Measurements from ENCODE around the gene RNF41.
A peak's percentile ranks its signal among the peaks of the same experiment; 100 is the strongest.
"Not testable (repeated sequence)": the region's sequence is repeated elsewhere in the genome, so short reads cannot be mapped to it uniquely, and the experiment has no call there.

The RNF41 gene

DNA sequence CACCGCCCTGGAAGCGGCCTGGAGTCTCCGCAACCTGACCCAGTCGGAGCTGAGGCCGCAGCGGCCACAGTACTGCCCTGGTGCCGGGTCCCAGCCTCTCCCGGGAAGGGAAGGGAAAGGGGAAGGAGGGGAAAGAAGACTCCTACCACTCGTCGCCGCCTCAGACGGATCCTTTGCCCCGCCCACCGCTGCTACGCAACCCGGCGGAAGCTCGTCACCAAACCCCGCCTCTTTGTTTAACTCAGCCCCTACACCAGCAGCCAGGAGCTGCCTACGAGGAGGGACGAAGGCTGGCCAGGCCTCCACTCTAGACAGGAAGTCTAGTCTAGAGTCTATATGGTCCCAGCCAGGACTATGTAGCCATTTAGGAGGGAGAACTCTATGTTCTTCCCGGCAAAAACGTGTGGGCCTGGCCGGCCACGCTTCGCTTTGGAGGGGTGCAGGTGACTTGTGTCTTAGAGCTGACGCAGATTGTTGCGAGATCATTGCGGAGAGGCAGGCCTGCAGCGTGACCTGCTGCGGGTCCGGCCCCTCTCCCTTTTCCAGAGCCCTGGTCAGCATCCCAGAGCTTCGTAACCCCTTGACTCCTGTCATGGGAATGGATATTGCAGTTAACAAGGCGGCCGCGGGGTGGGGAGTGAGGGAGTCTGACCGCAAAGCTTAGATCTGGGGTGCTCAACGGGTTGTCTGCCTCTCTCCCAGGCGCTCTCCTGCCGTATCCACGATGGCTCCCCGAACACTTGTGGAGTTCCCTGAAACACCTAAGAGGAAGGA lies at the start of gene RNF41:
TSS of gene RNF41 (minus strand) at position 166 of the 774 bp plus-strand sequence. CDS start 7,875 bp downstream, outside the sequence.
- DNase-seq = peak; percentile 78

DNA sequence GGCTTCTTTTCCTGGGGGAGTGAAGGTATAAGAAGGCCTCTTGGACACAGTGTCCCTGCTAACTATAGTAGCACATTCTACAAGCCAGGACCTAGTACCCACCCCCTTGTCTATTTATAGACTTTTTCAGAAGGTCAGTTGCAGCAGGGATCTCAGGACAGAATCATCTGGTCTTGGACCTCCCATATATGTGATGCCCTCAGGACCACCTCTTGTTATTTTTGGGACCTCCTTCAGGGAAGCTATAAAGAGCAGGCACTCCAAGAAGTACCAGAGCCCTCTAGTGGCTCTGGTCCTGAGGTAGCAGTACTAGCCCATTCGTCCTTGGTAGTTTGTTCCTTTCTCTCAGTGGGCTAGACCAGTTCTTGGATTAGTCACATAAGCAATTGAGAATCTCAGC lies 49.3 kb upstream of the RNF41 start:
- no peak for DNase-seq

DNA sequence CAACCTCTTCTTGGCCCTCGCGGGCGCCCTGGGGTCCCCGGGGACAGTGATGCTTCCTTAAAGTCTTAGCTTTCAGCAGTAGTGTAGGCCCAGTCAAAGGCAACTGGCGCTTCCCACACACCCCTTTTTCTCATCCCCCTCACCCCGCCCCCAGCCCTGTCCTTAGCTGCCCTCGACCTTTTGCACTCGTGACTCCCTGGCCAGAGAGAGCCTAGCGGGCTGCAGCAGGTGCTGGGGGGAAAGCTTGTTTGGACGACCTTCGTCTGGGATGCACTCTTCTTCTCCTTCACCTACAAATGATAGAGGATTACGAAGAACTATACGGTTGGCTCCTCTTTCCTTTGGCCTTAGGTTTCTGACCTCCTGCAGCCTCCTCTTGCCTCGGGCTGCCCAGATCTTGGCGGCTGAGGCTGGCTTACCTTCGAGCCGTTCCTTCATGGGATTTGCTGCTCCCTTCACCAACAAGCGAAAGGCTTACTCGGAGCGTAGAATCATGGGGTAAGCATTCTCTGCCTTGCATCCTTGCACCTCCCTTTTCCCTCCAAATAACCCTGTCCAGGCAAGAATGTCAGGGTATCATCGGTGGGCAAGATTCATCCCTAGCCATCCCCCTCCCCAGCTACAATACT lies 45.8 kb upstream of the RNF41 start:
- DNase-seq = no peak

DNA sequence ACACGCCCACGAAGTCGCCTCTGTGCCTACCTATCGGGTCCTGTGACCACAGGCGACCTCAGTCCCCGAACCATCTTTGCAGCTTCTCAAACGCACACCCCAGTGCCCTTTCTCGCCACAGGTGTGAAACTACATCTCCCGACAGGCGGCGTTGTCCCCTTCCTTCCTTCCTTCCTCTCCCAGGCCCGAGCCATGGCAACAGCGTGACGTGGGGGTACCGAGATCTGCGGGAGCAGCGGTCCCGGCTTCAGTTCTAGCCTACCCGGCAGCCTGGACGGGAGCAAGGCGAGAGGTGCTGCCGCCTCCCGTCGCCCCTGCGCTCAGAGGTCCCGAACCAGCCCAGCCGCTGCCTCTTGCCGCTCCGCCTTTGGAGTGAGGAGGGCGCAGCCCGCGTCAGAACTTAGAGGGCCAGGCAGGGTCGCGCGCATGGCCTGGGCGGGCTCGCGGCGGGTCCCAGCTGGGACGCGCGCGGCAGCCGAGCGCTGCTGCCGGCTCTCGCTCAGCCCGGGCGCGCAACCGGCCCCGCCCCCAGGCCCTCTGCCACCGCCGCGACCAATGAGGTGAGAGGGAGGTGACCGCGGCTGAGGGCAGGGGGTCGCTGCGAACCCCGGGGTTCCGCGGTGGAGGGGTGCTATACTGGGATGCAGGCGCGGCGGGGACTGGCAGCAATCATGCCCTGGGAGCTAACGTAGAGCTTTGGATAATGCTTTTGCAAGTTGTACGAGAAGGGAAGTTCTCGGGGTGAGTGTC lies 45.1 kb upstream of the RNF41 start, which contains the start of gene COQ10A:
TSS of gene COQ10A (plus strand) at position 250 of the 750 bp plus-strand sequence. CDS start at position 427, 177 bp downstream.
- DNase-seq = peak; percentile 68

DNA sequence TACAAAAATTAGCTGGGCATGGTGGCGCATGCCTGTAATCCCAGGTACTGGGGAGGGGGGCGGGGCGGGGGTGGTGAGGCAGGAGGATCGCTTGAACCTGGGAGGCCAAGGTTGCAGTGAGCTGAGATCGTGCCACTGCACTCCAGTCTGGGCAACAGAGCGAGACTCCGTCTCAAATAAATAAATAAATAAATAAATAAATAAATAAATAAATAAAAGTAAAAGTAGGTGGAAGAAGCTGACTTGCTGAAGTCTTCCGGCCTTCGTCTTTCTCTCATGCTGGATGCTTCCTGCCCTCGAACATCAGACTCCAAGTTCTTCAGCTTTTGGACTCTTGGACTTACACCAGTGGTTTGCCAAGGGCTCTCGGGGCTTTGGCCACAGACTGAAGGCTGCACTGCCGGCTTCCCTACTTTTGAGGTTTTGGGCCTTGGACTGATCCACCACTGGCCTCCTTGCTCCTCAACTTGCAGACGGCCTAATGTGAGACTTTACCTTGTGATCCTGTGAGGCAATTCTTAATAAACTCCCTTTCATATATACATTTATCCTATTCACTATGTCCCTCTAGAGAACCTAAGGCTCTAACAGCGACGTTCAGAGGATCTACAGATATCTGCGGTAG lies 44.5 kb upstream of the RNF41 start:
- not testable (repeated sequence) for DNase-seq

DNA sequence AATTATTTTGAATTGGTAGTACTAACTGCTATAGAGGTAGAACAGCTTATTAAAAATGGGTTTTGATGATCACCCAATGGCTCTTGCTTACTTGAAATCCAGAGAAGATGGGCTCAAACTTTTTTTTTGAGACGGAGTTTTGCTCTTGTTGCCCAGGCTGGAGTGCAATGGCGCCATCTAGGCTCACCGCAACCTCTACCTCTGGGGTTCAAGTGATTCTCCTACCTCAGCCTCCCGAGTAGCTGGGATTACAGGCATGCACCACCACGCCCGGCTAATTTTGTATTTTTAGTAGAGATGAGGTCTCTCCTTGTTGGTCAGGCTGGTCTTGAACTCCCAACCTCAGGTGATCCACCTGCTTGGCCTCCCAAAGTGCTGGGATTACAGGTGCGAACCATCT lies 41.2 kb upstream of the RNF41 start:
- DNase-seq = not testable (repeated sequence)

DNA sequence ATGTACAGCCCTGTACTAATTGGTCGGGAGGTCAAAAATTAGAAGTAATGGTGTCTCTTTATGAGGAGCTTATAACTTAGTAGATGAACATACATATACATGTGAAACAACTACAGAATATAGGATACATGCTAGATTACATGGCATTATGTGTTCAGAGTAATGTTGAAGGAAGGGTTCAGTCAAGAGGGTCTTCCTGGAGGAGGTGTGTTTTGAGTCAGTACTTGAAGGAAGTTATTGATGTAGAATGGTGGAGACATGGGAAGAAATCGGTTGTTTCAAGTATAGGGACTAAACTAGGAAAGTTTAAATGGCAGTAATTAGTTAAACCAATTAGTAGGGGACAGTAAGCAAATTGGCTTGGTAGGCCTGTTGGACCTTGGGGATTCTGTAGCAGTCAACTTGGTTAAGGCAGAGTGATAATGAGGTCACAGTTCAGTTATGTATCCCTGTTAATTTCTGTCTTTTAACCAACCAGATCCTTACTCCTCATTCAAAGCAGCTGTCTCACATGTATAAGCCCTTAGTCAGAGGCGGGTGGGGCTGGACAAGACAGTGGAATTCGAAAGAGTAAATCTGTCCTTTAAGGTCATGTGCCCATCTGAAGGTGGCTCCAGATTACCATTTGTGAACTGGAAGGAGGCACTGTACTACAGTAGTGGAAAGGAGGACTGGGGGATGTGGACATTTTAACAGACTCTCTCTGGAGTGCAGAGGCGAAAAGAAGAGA lies 39.9 kb upstream of the RNF41 start:
- DNase-seq = no peak

DNA sequence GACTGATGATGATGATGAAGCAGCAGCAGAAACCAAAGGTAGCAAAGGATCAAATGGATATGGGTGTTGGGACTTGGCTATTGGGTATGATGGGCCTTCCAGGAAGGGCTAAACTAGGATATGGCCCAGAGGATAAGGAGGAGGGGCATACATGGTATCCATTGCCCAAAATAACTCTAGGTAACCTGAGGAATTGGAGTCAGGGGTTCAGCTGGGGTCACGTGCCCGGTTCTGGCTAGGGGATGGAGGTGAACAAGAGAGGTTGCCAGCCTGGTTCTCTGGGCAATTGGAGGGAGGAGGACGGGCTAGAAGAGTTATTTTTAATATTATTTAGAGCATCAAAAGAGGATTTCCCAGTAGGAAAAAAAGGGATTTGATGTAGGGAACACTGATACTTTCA lies 39.2 kb upstream of the RNF41 start:
- no peak for DNase-seq

DNA sequence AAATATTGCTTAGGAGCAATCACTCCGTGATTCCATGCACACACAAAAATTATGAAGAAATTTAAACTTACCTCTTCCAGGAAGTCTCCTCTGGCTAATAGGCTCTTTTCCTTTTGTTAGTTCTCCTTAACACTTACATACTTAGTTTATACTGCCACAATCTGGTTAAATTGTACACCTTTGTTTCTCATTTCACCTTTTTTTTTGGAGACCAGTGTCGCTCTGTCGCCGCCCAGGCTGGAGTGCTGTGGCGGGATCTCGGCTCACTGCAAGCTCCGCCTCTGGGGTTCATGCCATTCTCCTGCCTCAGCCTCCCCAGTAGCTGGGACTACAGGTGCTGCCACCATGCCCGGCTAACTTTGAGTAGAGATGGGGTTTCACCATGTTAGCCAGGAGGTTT lies 38.7 kb upstream of the RNF41 start:
- no peak for DNase-seq

DNA sequence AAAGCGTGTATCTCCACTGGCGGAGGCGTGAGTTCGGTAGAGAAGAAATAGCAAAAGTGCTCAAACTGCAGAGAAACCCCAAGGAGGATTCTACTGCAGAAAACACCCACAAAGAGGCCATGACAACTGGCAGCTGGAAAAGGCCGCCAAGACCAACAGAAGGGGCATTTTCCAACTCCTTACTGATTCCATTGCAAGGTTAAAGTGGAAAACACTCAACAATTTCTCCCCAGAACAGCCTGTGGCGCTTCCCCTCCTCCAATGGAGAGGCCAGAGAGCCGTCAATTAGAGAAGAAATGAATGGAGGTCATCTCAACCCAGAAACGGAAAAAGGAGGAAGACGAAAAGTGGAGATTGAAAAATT lies 37.1 kb upstream of the RNF41 start:
- no peak for DNase-seq

DNA sequence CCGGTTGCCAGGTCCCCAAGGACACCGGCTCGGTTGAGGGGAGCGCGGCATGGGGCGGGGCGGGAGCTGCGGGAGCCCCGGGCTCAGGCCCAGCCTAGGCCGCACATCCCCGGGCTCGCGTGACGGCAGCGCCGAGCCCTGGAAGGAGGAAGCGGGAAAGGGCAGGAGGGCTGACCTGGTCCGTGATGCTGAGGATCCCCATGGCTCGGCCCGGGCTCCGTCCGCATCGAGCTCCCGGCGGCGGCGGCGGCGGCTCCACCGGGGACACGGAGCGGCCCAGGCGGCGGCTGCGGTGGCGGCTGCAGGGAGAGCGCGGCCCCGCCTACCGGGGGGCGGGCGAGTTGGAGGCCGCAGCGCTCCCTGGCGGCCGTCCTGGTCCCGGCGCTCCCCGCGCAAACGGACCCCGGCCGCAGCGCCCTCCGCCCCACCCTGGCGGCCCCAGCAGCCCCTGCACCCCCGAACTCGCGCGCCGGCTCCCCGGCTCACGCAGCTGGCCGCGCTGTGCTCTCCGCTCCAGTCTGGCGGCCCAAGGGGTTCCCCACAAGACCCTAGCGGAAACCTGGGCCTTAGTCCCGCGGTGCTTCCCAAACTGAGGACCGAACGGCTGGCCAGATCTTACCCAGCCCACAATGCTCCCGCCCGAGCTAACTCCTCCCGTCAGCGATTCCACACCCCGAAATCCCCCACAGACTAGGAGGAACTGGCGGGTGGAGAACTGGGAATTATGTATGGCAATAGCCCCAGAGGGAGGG lies 36.5 kb upstream of the RNF41 start, which contains the start of gene ANKRD52:
TSS of gene ANKRD52 (minus strand) at position 317 of the 752 bp plus-strand sequence. CDS start at position 202, 115 bp downstream.
- DNase-seq = peak; percentile 27

DNA sequence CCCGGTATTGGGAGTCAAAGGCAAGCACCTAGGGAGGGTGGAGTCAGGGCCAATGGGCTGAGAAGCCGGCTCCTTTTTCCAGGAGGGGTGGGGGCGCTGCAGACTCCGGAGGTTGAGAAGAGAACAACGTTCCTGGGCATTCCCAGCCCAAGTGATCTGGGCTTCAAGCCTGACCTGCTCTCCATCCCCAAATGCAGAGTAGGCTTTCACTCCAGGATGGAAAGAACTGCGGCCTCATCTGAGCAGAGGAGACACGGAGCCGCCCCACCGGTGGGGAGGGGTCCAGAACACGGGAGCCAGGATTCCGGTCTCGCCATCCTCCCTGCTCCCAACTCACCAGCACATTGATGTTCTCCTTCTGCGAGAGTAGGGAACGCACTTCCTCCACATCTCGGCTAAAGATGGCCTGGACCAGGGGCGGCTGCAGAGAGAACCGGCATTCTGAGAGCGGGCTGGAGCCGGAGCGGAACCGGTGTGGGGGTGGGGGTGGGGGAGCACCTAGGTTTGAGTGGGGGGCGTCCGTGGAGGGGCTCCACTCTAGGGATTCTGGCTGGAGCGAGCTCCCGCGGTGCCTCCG lies 35.9 kb upstream of the RNF41 start:
- no peak for DNase-seq

DNA sequence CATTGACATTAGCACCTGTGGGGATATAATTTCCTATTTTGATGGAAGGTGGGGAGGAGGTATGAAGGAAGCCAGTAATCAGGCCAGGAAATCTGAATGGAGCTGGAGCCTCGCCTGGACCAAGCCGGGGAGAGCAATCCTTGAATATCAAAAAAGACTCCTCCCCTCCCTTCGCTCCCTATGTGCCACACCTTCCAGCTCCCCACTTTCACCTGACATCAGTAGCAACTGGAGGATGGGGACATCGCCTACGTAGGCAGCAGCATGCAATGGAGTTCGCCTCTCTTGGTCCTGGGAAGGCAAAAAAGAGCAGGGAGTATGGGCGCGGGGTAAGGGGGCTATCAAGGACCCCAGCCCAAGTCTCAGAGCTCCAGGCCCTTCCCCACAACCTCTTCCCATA lies 35.3 kb upstream of the RNF41 start:
- no peak for DNase-seq

DNA sequence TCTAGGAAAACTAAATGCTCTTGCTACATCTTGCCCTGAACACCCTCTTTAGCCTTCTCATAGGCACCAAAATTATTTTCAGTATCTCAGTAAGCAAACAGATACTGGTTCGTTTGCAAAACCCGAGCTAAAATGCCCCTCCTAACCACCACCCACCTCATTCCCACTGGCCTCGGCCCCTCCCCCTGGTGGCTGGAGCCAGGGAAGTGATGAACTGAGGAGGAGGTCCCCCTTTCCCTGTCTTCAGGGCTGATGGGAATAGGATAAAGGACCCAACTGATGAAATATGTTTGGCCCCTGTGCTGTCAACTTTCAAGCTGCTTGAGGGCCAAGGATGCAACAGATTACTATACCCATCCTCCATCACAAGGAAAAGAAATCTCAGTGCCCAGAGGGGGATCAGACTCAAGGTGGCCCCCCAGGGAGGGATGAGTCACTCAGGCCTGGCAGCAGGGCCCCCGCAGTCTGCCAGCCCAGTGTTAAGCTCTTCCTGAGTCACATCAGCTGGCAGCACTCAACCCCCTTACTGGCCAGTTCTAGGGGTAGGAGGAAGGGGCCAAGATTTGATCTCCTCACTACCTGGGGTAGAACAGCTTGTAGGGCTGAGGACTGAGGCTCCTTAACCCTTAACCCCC lies 34.7 kb upstream of the RNF41 start:
- no peak for DNase-seq

DNA sequence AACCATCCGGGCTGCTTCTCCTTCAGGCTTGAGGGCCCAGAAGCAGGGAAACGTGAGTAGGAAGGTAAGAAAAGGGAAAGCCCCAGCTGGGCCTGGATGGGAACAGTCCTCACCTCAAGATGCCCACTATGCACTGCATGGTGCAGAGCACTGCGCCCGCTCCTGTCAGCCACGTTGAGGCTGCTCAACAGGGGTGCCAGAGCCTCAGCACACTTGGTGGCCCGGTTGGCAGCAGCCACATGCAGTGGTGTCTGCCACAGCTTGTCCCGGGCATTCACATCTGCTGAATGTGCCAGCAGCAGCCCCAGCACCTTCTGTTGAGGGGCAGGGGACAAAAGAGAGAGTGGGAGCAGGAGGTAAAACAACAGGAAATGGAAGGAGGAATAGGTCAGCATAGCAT lies 33.9 kb upstream of the RNF41 start:
- DNase-seq = no peak

DNA sequence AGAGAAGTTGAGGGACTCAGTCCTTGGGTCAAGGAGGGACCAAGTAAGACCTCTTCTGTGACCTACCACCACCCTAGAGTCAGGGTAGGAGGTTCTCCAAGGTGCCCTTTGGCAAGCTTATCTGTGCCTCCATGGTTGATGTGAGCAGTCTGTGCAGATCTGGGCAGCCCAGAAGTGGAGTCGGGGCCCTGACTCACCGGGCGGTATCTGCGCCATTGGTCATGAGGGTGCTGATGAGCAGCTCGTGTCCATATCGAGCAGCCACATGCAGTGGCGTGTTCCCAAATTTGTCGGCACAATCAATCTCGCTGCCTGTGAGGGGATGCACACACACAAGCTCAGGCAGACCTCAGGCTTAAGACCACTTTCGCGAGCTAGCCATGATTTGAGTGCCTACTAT lies 31.4 kb upstream of the RNF41 start:
- DNase-seq = no peak

DNA sequence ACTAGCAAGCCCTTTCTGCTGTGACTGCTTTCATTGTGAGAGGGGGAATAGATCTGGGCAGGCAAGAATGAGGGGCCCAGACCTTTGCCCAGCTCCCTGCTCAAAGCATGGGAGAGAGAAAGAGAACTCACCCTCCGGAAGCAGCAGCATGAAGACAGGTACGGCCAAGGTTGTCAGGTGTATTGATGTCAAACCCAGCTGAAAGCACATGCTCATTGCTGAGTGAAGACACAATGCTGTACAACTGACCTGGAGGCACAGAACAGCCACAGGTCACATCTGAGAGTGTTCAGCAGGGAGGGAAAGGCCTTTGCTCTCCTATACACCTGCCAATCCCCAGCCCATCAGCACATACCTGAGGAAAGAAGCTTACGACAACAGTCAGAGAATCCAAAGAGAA lies 30.9 kb upstream of the RNF41 start:
- no peak for DNase-seq

DNA sequence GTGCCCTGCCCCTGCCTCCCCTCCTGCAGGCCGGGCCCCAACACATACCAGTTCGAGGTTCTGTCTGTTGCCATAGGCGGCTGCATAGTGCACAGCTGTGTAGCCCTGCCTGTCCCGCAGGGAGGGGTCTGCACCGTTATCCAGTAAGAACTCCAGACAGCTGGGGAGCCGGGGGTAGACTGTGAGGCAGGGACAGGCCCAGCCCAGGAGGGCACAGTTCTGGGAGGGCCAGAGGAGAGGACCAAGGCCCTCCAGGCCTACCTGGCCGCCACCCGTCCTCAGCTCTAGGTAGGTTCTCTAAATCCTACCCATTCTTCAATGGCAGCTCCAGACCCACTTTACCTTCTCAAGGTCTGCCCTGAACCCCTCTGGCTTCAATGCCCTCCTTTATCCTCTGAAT lies 27.0 kb upstream of the RNF41 start:
- no peak for DNase-seq

DNA sequence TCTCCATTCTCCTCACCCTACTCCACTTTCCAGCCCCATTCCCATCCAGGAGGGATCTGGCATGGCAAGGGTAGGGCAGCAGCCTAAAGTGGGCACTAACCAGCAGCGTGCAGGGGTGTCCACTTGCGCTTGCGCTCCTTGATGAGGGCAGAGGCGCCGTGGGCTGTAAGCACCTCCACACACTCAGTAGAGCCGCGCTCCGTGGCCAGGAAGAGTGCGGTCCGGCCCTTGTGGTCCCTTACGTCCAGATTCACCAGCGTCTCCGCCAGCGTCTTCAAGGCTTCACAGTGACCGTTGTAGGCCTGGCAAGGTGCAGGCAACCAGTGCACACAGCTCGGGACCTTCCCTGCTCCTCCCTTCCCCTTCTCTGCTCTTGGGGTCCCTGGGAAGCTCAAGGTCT lies 26.2 kb upstream of the RNF41 start:
- no peak for DNase-seq

DNA sequence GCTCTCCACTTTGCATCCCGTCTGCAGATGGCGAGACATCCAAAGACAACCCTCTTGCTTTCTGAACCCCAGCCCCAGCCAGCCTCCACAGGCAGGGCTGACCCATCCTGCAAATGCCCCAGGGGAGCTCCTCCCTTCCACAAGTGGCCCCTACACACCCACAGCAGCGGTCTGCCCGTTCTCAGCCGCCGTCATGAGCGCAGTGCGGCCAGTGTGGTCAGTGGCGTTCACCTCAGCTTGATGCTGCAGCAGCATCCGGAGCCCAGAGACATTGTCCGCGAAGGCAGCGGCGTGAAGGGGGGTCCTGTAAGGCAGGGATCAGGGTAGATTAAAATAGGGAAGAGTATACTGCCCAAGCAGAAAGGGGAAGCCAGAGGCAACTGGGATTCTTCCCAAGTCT lies 22.8 kb upstream of the RNF41 start:
- DNase-seq = no peak

DNA sequence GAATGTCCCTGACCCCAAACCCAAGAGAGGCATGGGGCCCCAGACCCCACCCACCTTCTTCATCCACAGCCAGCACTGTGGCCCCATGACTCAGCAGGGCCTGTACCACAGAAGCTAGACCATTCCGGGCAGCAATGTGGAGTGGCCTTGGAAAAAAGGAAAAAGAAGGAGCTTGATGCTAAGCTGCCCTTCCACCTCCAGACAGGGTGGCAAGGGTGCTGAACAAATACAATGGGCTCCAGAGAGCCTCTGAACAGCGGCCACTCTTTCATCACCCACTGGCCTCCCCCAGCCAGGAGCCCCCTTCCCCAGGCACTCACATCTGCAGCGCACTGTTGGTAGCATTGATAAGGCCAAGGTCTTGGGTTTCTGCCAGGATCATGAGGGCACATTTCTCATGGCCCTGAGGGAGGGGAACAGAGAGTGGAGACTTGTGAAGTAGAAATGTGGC lies 22.0 kb upstream of the RNF41 start:
- no peak for DNase-seq
